Measurements from ENCODE around the gene AKAP6. TPM values are rescaled to one million over a fixed set of nuclear protein-coding genes. Genes with fewer than 3 reads are reported as not detected.

Gene AKAP6
- total and polyA plus RNA-seq, 7 donors = 0.60 to 56.2 (median 29.5) TPM; not detected in 1

DNA sequence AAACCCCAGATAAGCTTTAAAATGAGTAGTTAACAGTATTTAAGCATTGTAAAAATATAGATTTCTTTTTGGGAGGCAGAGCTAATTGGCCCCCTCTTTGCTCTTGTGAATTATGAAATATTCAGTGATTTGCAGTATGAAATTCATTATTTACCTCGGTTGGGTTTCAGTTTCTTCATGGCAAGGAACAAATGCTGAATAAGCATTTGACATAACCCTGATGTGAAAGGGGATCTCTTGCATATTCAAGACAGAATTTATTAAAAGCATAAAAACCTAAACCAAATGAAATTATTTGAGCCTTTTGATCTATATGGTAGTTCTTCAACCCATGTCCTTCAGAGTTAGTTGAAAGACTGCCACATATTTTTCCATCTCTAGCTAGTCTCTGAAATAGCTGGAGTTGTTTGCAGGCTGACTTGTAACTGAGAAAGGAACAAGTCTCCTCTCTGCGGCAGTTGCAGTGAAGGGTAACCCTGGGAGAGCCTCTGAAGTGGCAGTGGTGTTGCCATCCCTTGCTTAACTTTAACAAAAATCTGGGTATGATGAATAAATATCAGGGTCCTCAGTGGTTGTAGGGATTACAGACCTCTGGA lies 690 bp downstream of the AKAP6 start:
- no peaks in the 10 kb centered on the region for H3K27me3 ChIP-seq
- no peak overlapping the region for H3K4me3 ChIP-seq
- H3K36me3 ChIP-seq = no peaks in the 10 kb centered on the region
- intact Hi-C loops (cut with DNase I) = no loop called here
- no peak overlapping the region for H3K27ac ChIP-seq
- DNase-seq = no peak
- H3K4me1 ChIP-seq = no peaks in the 10 kb centered on the region
- no peaks in the 10 kb centered on the region for H3K9me3 ChIP-seq
- no peak for TF ChIP-seq POLR2AphosphoS5 (IDR thresholded peaks at IDR 0.05)
- no peak for TF ChIP-seq POLR2A (IDR thresholded peaks at IDR 0.05)
- TF ChIP-seq, protein P1, sequence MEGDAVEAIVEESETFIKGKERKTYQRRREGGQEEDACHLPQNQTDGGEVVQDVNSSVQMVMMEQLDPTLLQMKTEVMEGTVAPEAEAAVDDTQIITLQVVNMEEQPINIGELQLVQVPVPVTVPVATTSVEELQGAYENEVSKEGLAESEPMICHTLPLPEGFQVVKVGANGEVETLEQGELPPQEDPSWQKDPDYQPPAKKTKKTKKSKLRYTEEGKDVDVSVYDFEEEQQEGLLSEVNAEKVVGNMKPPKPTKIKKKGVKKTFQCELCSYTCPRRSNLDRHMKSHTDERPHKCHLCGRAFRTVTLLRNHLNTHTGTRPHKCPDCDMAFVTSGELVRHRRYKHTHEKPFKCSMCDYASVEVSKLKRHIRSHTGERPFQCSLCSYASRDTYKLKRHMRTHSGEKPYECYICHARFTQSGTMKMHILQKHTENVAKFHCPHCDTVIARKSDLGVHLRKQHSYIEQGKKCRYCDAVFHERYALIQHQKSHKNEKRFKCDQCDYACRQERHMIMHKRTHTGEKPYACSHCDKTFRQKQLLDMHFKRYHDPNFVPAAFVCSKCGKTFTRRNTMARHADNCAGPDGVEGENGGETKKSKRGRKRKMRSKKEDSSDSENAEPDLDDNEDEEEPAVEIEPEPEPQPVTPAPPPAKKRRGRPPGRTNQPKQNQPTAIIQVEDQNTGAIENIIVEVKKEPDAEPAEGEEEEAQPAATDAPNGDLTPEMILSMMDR (IDR thresholded peaks at IDR 0.05) = no peak
- no peak for TF ChIP-seq EP300 (IDR thresholded peaks at IDR 0.05)
- WGBS, 2 donors = 91 to 95% methylated on average over 2 of the region's 2 CpGs

DNA sequence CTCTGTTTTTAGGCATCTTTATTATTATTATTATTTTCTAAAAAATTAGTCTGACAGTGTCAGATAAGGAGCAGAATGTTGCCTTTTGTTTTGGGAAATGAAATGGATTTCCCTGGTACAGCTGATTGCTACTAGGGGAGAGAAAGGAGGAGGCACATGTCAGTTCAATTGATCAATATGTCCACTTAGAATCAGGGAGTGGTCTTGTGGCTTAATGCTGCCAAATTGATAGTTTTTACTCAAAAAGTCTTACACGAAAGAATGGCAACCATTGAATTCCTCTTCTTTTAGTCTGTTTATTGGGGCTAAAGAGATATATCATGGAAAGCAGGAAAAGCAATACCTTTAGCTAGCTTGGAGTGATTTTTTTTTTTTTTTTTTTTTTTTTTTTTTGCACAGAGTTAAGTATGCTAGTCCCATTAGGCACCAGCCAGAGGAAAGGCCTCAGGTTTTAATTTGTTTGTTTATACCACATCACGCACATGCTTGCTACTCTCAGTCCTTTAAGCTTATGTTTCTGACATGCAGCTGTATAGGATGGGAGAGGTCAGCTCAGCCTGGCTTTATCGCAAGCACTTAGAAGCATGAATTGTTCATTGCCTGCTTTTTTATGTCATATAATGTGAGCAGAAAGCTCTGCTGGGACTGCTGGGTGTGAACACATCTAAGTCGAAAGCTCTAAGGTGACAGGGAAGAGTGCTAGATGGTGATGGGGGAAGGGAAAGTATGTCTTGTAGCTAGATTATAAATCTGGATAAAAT lies 1.4 kb downstream of the AKAP6 start:
- Histone ChIP-seq H3K36me3 (no peaks in the 10 kb centered on the region), H3K27me3 (no peaks in the 10 kb centered on the region), H3K9me3 (no peaks in the 10 kb centered on the region), H3K4me1 (no peaks in the 10 kb centered on the region), H3K27ac (no peak overlapping the region), H3K4me3 (no peak overlapping the region)
- intact Hi-C loops (cut with DNase I) = no loop called here
- no peak for TF ChIP-seq POLR2A (IDR thresholded peaks at IDR 0.05)
- no peak for TF ChIP-seq EP300 (IDR thresholded peaks at IDR 0.05)
- TF ChIP-seq, protein P1 (IDR thresholded peaks at IDR 0.05) = no peak
- no peak for TF ChIP-seq POLR2AphosphoS5 (IDR thresholded peaks at IDR 0.05)
- DNase-seq = no peak
- 37 to 70% methylated on average over 4 of the region's 4 CpGs for WGBS, 2 donors

DNA sequence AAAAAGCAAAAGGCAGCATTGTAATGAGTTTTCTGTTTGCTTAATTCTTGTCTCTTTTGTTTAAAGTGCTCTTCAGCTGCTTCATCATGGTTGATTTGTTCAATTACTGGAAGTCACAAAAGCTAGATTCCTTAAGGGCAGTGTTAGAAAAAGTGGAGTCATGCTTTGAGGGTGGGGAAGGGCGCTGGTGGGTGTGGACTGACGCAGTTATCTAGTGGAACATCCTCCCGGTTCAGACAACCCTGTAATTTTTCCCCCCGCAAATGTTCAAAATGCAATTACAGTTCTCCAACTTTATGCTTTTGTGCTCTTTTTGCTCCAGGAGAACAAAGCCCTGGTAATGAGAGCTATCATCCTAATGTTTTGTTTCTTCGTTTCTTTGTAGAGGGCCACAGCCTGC lies 2.1 kb downstream of the AKAP6 start:
- H3K4me3 ChIP-seq = no peak overlapping the region
- 68 to 82% methylated on average over 5 of the region's 5 CpGs for WGBS, 2 donors
- no peaks in the 10 kb centered on the region for H3K4me1 ChIP-seq
- H3K27me3 ChIP-seq = no peaks in the 10 kb centered on the region
- intact Hi-C loops (cut with DNase I) = no loop called here
- no peak for TF ChIP-seq EP300 (IDR thresholded peaks at IDR 0.05)
- TF ChIP-seq, protein P1 (IDR thresholded peaks at IDR 0.05) = no peak
- TF ChIP-seq POLR2A (IDR thresholded peaks at IDR 0.05) = no peak
- no peak for TF ChIP-seq POLR2AphosphoS5 (IDR thresholded peaks at IDR 0.05)
- no peak overlapping the region for H3K27ac ChIP-seq
- H3K9me3 ChIP-seq = no peaks in the 10 kb centered on the region
- DNase-seq = no peak
- no peaks in the 10 kb centered on the region for H3K36me3 ChIP-seq

DNA sequence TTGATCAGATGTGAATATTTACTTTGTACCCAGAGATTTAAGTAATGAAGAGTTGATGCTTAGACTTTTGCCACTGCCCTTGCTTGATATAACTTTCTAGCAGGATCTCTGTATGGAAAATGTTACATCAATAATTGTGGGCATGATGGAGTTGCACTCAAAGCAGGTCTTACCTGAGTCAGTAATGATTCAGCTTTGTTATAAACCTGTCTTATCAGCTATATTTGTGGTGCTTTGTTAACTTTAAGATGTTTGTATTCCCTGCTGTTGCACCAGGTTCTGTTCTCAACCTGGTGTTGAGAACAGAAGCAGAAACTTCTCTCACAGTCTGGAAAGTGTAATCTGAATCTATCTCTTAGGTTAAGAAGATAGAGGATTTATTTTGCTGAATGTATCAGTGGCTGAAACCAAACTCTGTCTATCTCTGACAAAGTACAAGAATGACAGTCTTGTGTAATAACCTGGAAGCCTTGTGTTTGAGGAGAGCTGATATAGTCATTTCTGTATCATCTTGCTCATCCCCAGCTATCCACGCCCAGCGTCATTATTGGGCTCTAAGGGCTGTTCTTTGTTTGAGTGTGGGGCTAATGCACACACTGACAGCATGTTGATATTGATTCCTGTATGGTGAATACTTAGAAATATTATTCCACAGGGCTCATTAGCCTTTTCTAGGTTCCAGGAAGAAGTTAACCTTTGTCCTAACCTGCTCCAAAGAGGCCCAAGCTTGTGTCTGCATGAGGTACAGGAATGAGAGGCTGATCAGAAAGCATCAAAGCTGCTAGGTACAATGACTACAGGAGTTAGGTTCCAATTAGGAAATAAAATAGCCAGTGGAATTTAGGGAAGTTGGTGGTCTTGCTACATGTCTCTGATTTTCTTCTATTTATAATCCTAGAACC lies 3.6 kb downstream of the AKAP6 start:
- no peaks in the 10 kb centered on the region for H3K4me1 ChIP-seq

More for the DNA sequence above, 3.6 kb downstream of the AKAP6 start:
- intact Hi-C loops (cut with DNase I) = no loop called here
- Histone ChIP-seq H3K36me3 (no peaks in the 10 kb centered on the region), H3K27ac (no peak overlapping the region), H3K27me3 (no peaks in the 10 kb centered on the region), H3K4me3 (no peak overlapping the region), H3K9me3 (no peaks in the 10 kb centered on the region)
- WGBS, 2 donors = 72 to 76% methylated on average over 2 of the region's 2 CpGs
- no peak for DNase-seq
- TF ChIP-seq EP300 (IDR thresholded peaks at IDR 0.05) (no peak), POLR2A (IDR thresholded peaks at IDR 0.05) (no peak), POLR2AphosphoS5 (IDR thresholded peaks at IDR 0.05) (no peak)
- TF ChIP-seq, protein P1 (IDR thresholded peaks at IDR 0.05) = no peak
